ENCODE results near the gene SHROOM3. TPM values are rescaled to one million over a fixed set of nuclear protein-coding genes. Genes with fewer than 3 reads are reported as not detected.

The SHROOM3 gene
- total RNA-seq, 4 donors from 2014 or later, result 20.3 to 50.9 (median 34.9) TPM

- no peaks in the 10 kb centered on the region for H3K9me3 ChIP-seq
- TF ChIP-seq POLR2A (IDR thresholded peaks at IDR 0.05) (no peak), CTCF (IDR thresholded peaks at IDR 0.05) (no peak)
- H3K36me3 ChIP-seq, result no peaks in the 10 kb centered on the region
- no peak for DNase-seq
- no peaks in the 10 kb centered on the region for H3K27me3 ChIP-seq
- H3K4me3 ChIP-seq, result no peak overlapping the region
- WGBS, 2 donors, result 80 to 81% methylated on average over 5 of the region's 5 CpGs
- no peak overlapping the region for H3K27ac ChIP-seq
- intact Hi-C loops (cut with DNase I), result no loop called here
- H3K4me1 ChIP-seq, result no peaks in the 10 kb centered on the region
Measured at GRCh38 chr4:76535603-76536372, 100.8 kb downstream of the SHROOM3 start.

GRCh38 chr4:76536373-76536689 lies 101.3 kb downstream of the SHROOM3 start:
- 68 to 76% methylated on average over 2 of the region's 2 CpGs for WGBS, 2 donors

GRCh38 chr4:76538296-76538695 lies 103.3 kb downstream of the SHROOM3 start:
- no peaks in the 10 kb centered on the region for H3K36me3 ChIP-seq
- TF ChIP-seq POLR2A (IDR thresholded peaks at IDR 0.05) (no peak), CTCF (IDR thresholded peaks at IDR 0.05) (no peak)
- no peak for DNase-seq
- H3K27ac ChIP-seq, result no peak overlapping the region
- H3K9me3 ChIP-seq, result no peaks in the 10 kb centered on the region
- H3K27me3 ChIP-seq, result no peaks in the 10 kb centered on the region
- no peak overlapping the region for H3K4me3 ChIP-seq
- intact Hi-C loops (cut with DNase I), result no loop called here
- H3K4me1 ChIP-seq, result no peaks in the 10 kb centered on the region

More at GRCh38 chr4:76536373-76536689, 101.3 kb downstream of the SHROOM3 start:
- intact Hi-C loops (cut with DNase I), result no loop called here
- DNase-seq, result no peak
- no peaks in the 10 kb centered on the region for H3K4me1 ChIP-seq
- no peak overlapping the region for H3K27ac ChIP-seq
- no peak for TF ChIP-seq POLR2A (IDR thresholded peaks at IDR 0.05)
- TF ChIP-seq CTCF (IDR thresholded peaks at IDR 0.05), result no peak
- H3K36me3 ChIP-seq, result no peaks in the 10 kb centered on the region
- H3K27me3 ChIP-seq, result no peaks in the 10 kb centered on the region
- no peak overlapping the region for H3K4me3 ChIP-seq
- H3K9me3 ChIP-seq, result no peaks in the 10 kb centered on the region

GRCh38 chr4:76539979-76540378 lies 105.0 kb downstream of the SHROOM3 start:
- no peaks in the 10 kb centered on the region for H3K36me3 ChIP-seq
- H3K27ac ChIP-seq, result no peak overlapping the region
- intact Hi-C loops (cut with DNase I), result no loop called here
- no peaks in the 10 kb centered on the region for H3K9me3 ChIP-seq
- TF ChIP-seq POLR2A (IDR thresholded peaks at IDR 0.05), result no peak
- TF ChIP-seq CTCF (IDR thresholded peaks at IDR 0.05), result no peak
- H3K27me3 ChIP-seq, result no peaks in the 10 kb centered on the region
- DNase-seq, result no peak
- 79 to 85% methylated on average over 5 to 6 of the region's 6 CpGs for WGBS, 2 donors
- no peaks in the 10 kb centered on the region for H3K4me1 ChIP-seq
- no peak overlapping the region for H3K4me3 ChIP-seq

- H3K27ac ChIP-seq, result no peak overlapping the region
- no peaks in the 10 kb centered on the region for H3K4me1 ChIP-seq
- WGBS, 2 donors, result 87 to 93% methylated on average over 2 of the region's 2 CpGs
- no peaks in the 10 kb centered on the region for H3K9me3 ChIP-seq
- no peak for TF ChIP-seq POLR2A (IDR thresholded peaks at IDR 0.05)
- no peak for TF ChIP-seq CTCF (IDR thresholded peaks at IDR 0.05)
- no peaks in the 10 kb centered on the region for H3K27me3 ChIP-seq
- H3K36me3 ChIP-seq, result no peaks in the 10 kb centered on the region
- no peak overlapping the region for H3K4me3 ChIP-seq
- intact Hi-C loops (cut with DNase I), result no loop called here
- no peak for DNase-seq
Measured at GRCh38 chr4:76540486-76540885, 105.5 kb downstream of the SHROOM3 start.
